NCI-H1694 (cell line): ENCODE measurements around the gene C11orf21.

Source experiments
- DNase-seq: peaks from one replicate; lab custom pipeline; 2025; lab: John Stamatoyannopoulos, UW

Gene C11orf21

GRCh38 chr11:2308713-2309112 is 7.0 kb upstream of the C11orf21 start:
- DNase-seq = no peak

GRCh38 chr11:2307501-2308331 is 6.0 kb upstream of the C11orf21 start:
- DNase-seq = no peak

DNA sequence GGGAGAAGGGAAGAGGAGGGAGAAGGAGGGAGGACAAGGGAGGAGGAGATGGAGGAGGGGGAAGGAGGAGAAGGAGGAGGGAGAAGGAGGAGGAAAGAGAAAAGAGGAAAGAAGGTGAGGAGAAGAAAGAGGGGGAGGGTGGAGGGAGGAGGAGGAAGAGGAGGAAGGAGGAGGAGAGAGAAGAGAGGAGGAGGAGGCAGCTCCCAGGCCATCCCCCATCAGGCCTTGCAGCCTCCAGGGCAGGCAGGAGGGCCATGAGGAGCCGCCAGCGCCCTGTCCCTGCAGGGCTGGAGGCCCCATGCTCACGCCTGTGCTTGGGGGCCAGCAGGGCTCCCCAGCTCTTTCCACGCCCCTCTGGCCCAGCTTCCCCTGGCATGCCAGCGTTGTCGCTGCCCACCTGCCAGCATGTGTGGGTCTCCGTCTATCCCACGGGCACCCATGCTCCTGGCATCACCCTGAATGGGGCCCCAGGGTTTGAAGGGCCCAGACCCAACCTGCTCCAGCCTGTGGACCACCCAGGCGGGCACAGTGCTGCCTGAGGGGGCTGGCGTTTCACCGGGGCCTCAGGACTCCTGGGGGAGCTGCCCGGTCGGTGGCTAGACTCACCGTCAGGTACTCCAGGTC is 5.3 kb upstream of the C11orf21 start:
- DNase-seq = no peak

GRCh38 chr11:2306452-2306823 is 4.7 kb upstream of the C11orf21 start:
- no peak for DNase-seq

- no peak for DNase-seq
Observed at GRCh38 chr11:2305788-2306451, 4.2 kb upstream of the C11orf21 start.

GRCh38 chr11:2305140-2305778 is 3.5 kb upstream of the C11orf21 start:
- peak; percentile 17 for DNase-seq

DNA sequence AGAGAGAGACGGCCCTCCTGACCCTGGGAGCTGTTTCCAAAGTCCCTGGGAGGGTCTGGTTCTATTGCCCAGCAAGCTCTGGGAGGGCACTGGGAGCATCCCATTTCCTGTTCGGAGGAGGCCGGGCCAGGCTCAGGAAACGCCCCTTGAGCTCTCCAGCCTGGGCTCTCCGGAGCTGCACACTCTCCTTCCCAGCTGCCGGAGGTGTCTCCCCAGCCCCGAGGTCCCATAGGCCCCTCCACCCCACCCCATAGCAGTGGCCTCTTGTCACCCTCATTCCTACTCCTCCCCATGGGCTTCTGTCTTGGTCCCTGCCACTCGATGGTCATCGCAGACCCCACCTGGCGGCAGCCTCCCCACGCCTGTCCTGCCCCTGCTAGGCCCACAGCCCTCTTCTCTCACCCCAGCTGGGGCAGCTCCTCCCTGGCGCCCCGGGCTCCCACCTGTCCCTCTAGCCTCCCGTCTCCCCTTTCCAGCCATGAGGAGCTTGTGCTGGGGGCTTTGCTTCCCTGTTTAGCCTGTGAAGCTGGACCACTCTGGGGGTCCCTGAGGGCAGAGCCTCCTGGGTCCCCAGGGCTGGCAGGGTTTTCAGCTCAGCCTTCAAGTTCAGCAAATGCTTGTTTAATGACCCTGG is 2.9 kb upstream of the C11orf21 start:
- DNase-seq = no peak

DNA sequence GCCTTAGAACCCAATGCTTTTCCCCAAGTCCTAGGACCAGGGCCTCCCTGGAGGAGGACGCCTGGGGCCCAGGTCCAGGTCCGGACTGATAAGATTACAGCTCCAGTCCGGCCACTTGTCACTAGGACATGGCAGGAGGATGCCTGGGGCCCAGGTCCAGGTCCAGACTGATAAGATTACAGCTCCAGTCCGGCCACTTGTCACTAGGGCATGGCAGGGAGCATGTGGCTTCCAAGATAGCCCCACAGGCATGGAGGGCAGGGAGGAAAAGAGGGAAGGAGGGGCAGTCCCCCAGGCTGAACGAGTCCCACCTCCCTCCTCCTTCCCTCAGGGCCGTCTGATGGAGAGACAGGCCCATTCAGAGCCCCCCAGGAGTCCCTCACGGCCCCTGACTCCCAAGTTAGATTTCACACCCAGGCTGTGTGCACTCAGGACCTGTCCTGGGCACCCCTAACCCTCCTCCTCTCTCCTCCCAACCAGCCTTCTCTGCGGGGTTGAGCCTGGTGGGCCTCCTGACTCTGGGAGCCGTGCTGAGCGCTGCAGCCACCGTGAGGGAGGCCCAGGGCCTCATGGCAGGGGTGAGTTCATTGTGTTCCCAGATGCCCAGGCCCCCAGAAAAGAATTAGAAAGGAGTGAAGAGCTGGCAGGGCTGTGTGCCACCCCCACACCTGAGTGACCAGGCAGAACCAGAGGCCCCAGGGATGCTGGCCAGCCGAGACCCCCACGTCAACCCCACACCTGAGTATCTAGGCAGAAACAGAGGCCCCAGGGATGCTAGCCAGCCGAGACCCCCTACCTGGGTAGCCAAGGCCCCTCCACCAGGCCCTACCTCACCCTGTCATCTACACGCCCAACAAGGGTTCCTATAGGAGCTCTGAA is 2.1 kb upstream of the C11orf21 start:
- DNase-seq = no peak

DNA sequence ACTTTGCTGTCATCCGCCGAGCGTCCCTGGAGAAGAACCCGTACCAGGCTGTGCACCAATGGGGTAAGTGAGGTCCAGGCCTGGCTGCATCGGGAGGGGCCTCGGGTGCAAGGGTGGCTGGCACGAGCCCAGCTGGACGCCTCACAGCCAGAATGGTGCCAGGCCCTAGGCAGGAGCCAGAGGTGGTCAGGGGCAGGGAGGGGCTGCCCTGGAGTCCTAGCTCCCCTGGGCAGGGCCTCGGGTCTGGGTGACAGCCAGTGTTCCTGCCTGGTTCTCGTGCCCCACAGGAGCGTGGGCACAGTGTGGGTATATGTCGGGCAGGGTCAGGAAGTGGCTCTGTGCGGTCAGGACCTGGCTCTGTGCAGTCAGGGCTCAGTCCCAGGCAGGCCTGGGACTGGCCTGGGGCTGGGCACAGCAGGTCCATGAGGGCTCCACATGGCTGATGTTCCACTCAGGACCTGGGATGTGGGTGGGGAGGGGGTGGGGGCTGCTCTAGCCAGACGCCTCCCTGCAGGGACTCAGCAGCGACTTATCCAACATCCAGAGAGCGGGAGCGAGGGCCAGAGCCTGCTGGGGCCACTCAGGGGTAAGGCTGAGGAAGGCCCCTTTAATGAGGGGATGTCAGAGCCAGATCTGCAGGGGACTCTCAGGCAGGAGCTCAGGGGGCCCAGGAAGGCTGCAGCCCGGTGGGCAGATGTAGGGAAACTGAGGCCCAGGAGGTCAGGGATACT is 1.3 kb upstream of the C11orf21 start:
- no peak for DNase-seq

DNA sequence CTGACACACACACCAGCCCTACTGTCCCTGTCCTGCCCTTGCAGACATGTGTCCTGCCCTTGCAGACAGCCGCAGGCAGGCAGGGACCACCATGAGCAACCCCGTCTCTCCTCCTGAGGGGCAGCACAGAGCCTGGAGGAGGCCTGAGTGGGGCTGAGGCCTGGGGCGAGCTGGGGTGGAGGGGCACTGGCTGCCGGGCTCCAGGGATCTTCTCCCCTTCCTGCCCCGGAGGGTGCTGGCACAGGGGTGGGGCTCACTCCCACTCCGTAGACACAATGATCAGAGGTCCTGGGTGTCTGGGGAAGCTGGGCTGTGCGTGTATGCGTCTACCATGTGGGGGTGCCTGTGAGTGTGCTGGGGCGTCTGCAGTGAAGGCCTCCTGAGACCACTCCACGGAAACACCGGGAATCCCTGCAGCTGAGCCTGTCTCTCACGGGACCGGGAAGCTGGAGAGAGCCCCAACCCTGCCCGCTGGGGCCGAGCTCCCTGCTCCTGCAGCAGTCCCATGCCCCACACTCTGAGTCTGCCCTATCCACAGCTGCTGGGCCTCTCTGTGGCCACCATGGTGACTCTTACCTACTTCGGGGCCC is 683 bp upstream of the C11orf21 start:
- DNase-seq = no peak

DNA sequence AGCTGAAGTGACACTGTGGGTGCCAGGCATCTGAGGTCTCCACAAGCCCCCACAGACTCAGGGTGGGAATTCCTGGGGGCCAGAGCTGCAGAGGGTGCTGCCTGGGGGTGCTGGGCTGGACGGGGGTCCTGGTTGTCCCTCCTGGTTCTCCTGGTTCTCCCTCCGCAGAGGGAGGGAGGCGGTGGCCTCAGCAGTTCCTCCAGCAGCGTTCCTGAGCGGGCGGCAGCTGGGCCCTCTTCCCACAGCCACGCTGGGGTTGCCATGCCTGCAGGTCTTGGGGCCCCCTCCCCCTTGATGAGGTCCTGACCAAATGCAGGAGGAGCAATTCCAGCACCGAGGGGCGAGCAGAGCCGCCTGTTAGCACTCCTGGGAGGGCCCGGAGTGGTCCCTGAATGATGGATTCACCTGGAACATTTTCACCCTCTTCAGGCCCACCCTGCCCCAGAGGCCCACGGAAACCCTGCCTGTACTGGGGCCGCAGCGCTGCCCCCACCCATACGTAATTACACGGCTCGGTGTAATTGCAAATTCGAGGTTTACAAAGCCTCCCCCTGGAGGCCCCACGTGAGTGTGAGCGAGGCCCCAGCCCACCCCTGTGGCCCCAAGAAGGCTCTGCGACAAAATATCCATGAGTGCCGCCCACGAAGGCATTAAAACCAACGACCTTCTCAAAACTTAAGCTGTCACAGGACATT is 635 bp downstream of the C11orf21 start:
- DNase-seq = no peak

DNA sequence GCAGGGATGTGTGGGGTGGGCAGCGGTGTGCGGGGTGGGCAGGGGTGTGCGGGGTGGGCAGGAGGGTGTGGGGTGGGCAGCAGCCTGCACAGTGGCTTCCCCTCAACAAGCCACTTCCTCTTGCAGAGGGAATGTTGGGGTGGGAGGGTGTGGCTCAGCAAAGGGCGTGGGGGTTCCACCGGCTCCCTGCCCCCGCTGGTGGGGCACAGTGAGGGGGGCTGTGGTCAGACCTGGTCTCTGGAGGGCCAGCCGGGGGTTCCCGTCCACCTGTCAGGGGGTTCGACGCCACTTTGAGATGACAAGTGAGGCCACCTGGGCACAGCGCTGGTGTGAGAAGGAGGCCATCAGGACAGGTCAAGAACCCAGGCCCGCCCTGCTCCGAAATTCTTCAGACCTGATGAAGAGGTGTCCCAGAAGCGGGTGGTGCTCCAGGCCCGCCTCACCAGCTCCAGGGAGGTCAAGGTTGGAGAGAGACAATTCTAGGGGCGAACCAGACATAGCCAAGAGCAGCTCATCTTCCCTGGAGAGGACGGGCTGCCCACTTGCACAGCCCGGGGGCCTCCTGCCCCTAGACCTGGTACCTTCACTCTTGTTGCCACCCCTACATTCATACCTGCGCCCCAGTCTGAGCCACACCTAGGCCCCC is 1.3 kb downstream of the C11orf21 start:
- DNase-seq = no peak

DNA sequence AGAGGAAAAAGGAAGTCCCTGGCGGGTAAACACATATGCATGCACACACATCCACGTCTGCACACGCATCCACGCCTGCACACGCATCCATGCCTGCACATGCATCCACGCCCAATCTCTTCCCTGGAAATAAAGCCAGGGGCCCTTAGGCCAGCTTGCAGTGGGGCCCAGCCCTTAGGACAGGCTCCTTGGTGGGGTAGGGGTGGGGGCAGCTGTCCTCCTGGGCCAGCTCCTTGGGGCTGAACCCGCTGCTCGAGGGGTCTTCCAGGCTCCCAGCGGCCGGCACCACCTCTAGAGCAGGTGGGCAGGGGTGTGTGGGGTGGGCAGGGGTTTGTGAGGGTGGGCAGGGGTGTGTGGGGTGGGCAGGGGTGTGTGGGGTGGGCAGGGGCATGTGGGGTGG is 1.9 kb downstream of the C11orf21 start:
- no peak for DNase-seq

- no peak for DNase-seq
Observed at GRCh38 chr11:2298795-2299761, 2.6 kb downstream of the C11orf21 start.

GRCh38 chr11:2298131-2298794 is 3.5 kb downstream of the C11orf21 start:
- no peak for DNase-seq

- no peak for DNase-seq
Observed at GRCh38 chr11:2297623-2298030, 4.1 kb downstream of the C11orf21 start.

GRCh38 chr11:2296913-2297622 is 4.7 kb downstream of the C11orf21 start:
- no peak for DNase-seq
